Skin epidermis (tissue), 12 donors: ENCODE results near the gene PARD3.

Source experiments
- H3K27ac ChIP-seq, 21 experiments: fragments of 200-600 bp; sonication (generic) in 11 of 21; one replicate each; pipeline ENCODE4 v1.5.0; 2020; ENCODE audit warnings: mild to moderate bottlenecking in 3 of 21, inconsistent platforms in 2 of 21, moderate library complexity in 2 of 21
- H3K4me3 ChIP-seq, 7 experiments: fragments of 200-600 bp; sonication (generic) in 2 of 7; one replicate each; pipeline ENCODE4 v1.5.0; 2020; ENCODE audit warnings: inconsistent platforms in 2 of 7, mild to moderate bottlenecking in 2 of 7, moderate library complexity in 1 of 7

The PARD3 gene

GRCh38 chr10:34323192-34323591, 491.9 kb downstream of the PARD3 start:
- Histone ChIP-seq H3K4me3 (no peak overlapping the region), H3K27ac (peak overlapping the region in 1 of 21 experiments; percentile 7)

DNA sequence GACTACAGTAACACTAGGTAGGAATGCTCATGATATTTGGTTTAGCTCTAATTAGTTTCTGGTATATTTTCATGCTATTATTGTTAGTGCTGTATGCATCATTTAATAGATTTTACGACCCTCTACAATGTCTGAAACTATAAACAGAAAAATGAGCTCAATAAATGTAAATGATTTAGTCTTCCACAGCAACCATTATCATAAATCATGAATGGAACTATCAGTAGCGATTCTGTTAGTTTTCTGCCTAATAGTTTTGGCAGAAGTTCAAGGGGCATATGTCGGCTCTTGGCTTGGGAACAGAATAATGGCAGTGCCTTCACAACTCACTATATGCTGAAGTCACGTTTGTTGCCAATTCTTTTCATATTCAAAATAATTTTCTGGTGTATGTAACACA, 494.8 kb downstream of the PARD3 start:
- Histone ChIP-seq H3K27ac (peak overlapping the region in 7 of 21 experiments; percentile 6 to 72 (median 53)), H3K4me3 (no peak overlapping the region)

- Histone ChIP-seq H3K27ac (peak overlapping the region in 9 of 21 experiments; percentile 9 to 72 (median 40)), H3K4me3 (no peak overlapping the region)
Observed at GRCh38 chr10:34319197-34319846, 495.8 kb downstream of the PARD3 start.

DNA sequence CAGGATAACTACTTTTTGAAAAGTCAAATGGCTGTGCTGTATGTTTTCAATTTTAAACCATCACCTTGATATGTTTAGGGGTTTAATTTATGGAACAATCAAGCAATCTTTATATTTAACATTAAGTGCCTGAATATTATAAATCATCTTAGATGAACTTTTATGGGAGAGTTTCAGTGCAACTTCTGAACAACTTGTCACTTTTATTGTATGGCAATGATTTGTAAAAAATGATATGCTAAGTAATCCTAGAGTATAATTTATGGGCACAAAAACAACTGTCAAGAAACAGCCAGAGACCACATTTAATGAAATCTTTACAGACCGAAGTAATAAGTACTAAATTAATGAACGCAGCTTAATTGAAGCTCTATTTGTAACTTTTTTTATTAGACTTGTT, 498.9 kb downstream of the PARD3 start:
- Histone ChIP-seq H3K27ac (no peak overlapping the region), H3K4me3 (no peak overlapping the region)

DNA sequence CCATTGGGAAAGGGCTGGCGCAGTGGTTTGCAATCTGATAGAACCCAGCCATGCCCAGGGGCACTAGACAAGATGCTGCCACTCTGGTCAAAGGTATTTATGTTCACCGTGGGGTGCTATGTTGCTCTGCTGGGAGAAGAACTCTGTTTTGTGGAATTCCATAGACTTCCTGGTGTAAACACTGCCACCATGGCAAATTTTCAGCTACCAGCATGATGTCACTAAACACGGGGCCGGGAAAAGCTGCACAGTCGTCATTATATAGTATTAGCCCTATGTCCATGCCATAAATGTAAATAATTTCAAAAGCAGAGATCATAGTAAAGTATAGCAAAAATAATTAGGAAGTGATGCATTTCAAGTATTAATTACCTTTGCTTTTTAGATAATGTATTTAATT, 500.6 kb downstream of the PARD3 start:
- Histone ChIP-seq H3K4me3 (no peak overlapping the region), H3K27ac (no peak overlapping the region)

- no peak overlapping the region for H3K4me3 ChIP-seq
Observed at GRCh38 chr10:34313888-34314287, 501.2 kb downstream of the PARD3 start.

GRCh38 chr10:34313353-34313752, 501.7 kb downstream of the PARD3 start:
- H3K27ac ChIP-seq = no peak overlapping the region
- H3K4me3 ChIP-seq = no peak overlapping the region

More at GRCh38 chr10:34313888-34314287, 501.2 kb downstream of the PARD3 start:
- no peak overlapping the region for H3K27ac ChIP-seq

GRCh38 chr10:34311679-34312078, 503.4 kb downstream of the PARD3 start:
- Histone ChIP-seq H3K27ac (no peak overlapping the region), H3K4me3 (no peak overlapping the region)

DNA sequence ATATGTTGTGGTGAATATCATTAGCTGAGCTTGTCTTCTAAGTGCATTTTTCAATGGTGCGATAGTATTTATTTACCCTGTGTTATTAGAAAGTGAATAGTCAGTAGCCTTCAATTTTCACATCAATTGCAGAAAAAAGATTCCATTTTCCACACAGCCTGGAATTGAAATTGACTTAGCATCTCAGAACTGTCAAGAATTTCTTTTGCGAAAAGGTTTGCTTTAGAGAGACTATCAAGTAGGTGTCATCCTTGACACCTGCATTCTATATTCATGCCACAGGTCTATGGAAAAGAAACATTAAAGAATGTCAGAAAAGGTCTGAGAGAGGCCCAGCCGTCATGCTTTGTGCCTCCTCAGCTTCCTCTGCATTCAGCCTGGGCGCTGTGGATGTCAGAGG, 504.9 kb downstream of the PARD3 start:
- no peak overlapping the region for H3K4me3 ChIP-seq
- H3K27ac ChIP-seq = no peak overlapping the region

- peak overlapping the region in 4 of 21 experiments; percentile 33 to 52 (median 48) for H3K27ac ChIP-seq
- H3K4me3 ChIP-seq = no peak overlapping the region
Observed at GRCh38 chr10:34305189-34305588, 509.9 kb downstream of the PARD3 start.

DNA sequence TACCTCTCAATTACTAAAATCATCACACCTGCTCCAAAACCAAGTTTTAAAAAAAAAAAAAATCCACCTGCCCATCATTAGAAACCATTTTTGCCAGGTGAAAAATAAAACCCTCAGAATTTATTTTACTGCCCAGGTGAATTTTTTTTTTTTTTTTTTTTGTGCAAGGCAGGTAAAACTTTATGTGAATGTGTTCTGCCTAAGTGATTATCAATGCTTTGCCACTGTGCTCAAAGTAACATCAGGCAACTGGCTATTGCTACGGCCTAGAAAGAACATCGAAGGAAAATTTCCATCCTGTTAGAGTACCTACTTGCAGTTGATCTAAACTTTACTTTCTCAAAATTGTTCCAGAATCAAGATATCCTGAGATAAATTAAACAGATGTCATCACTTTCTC, 512.1 kb downstream of the PARD3 start:
- Histone ChIP-seq H3K27ac (no peak overlapping the region), H3K4me3 (no peak overlapping the region)

- H3K27ac ChIP-seq = peak overlapping the region in 9 of 21 experiments; percentile 3 to 41 (median 25)
- H3K4me3 ChIP-seq = no peak overlapping the region
Observed at GRCh38 chr10:34299105-34299611, 515.9 kb downstream of the PARD3 start.

DNA sequence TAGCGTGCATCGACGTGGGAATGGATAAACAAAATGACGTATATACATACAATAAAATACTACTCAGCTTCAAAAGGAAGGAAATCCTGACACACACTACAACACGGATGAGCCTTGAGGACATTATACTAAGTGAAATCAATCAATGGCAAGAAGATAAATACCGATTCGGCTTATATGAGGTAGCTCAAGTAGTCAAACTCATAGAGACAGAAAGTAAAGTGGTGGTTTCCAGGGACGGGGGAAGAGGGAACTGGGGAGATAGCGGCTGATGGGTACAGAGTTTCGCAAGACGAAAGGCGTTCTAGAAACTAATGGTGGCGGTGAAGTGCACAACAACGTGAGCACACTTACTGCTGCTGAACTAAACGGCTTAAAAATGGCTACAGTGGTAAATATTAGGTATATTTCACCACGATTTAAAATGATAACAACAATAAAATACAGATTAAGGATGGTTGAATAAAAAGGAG, 516.7 kb downstream of the PARD3 start:
- Histone ChIP-seq H3K27ac (peak overlapping the region in 8 of 21 experiments; percentile 3 to 47 (median 12)), H3K4me3 (no peak overlapping the region)

- Histone ChIP-seq H3K27ac (peak overlapping the region in 1 of 21 experiments; percentile 32), H3K4me3 (no peak overlapping the region)
Observed at GRCh38 chr10:34297541-34298345, 517.4 kb downstream of the PARD3 start.

- Histone ChIP-seq H3K27ac (no peak overlapping the region), H3K4me3 (no peak overlapping the region)
Observed at GRCh38 chr10:34295142-34295548, 520.0 kb downstream of the PARD3 start.

DNA sequence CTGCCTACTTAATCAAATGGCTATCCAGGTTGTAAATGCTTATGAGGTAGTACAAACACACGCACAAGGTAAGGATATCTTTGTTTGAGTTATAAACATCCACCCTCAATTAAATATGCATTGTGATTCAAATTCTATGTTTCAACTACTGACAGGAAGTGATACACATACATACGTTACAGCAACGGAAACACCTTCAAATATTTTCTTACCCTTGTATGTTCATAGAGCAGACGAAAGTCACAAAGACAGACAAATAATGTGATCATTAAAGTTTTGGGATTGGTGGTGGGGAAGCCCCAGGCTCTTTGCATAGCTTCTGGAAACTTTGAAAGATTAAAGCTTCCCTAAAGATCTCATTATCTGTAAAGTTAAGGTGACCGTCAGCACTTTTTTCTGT, 521.0 kb downstream of the PARD3 start:
- Histone ChIP-seq H3K4me3 (no peak overlapping the region), H3K27ac (no peak overlapping the region)

DNA sequence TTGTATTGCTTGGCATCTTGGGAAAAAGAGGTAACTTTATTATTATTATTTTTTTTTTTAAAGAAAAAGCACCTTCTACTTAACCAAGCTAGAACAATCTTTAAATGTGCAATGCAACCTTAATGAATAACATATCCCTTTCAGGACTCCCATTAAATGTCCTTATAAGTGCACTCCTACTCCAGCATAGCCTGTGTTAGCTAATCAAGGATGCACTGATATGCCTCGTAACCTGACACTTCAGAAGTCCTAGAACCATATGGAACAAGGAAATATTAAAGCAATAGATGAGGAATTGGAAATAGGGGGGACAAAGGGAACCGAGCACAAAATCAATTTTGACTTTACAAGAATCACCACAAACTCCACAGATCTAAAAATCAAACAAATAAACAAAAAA, 522.4 kb downstream of the PARD3 start:
- no peak overlapping the region for H3K27ac ChIP-seq
- no peak overlapping the region for H3K4me3 ChIP-seq

DNA sequence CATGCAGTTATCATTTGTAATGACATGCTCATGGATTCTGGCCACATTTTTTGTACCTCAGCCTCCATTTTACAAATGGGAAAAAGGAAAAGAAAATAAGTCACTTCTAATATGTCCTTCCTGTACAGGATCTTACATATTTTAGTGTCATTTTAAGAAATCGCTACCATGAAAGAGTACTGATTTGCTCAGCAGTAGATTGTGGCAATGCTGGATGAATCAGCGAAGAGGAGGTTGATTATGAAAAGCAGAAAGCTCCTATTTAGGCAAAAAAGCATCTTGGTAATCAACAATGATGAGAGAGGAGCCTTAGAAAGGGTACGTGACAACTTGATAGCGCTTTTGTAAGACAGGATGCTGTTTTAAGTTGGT, 522.9 kb downstream of the PARD3 start:
- no peak overlapping the region for H3K4me3 ChIP-seq
- no peak overlapping the region for H3K27ac ChIP-seq

DNA sequence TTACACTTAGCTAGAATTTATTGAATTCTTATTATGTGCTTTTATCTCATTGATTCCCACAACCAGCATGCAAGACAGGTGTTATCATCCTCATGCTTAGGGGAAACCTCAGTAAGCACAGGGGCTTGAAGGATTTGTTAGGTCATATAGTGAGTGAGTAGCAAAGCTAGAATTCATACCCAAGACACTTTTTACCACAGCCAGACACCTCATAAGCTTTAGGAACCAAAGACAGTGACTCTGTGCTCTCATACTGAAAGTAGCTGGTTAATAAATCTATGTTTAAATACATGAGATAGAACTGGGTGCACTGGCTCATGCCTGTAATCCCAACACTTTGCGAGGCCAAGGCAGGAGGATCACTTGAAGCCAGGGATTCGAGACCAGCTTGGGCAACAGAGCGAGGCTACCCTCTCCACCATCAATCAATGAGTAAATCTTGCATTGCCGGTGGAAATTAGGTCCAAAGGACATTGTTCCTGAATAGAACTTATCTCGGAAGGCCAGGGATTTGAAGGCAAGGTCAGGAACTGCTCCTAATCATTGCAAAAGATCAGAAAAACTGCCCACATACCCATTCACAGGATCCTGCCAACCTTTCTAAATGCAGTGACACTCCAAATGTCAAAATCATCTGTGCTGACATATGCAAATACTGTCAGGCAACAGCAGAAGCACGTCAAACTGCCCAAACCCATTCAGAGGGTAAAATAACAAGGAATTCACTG, 523.5 kb downstream of the PARD3 start:
- no peak overlapping the region for H3K4me3 ChIP-seq
- H3K27ac ChIP-seq = no peak overlapping the region

GRCh38 chr10:34290412-34291081, 524.5 kb downstream of the PARD3 start:
- Histone ChIP-seq H3K4me3 (no peak overlapping the region), H3K27ac (no peak overlapping the region)
